Mesendoderm (in vitro differentiated cells): ENCODE results near the gene SCIN.

Experiments used
- DNase-seq: peaks from one replicate; pipeline ENCODE4 v3.0.0; 2013
- H2AK5ac ChIP-seq: 2 replicates; pipeline ENCODE4 v1.6.1; 2013; ENCODE audit warnings: low read length, inconsistent platforms
- H2BK120ac ChIP-seq: 2 replicates; pipeline ENCODE4 v1.6.1; 2013; ENCODE audit warnings: low read depth, mild to moderate bottlenecking, low read length, moderate library complexity, mixed read lengths
- H2BK15ac ChIP-seq: replicated peaks from 2 replicates; pipeline ENCODE4 v1.6.1; 2013; ENCODE audit warnings: low read depth, mild to moderate bottlenecking, moderate library complexity
- H2BK5ac ChIP-seq: 2 replicates; pipeline ENCODE4 v1.6.1; 2013; ENCODE audit warnings: low read length, inconsistent platforms
- H3K18ac ChIP-seq: 2 replicates; pipeline ENCODE4 v1.6.1; 2013; ENCODE audit warnings: mild to moderate bottlenecking, low read length, mixed read lengths
- H3K23ac ChIP-seq: one replicate; pipeline ENCODE4 v1.6.1; 2013; ENCODE audit warnings: low read length
- H3K27ac ChIP-seq: 2 replicates; pipeline ENCODE4 v1.5.1; 2013; ENCODE audit warnings: low read depth, mild to moderate bottlenecking, inconsistent platforms, low read length, moderate library complexity
- H3K27me3 ChIP-seq: 2 replicates; pipeline ENCODE4 v1.6.1; 2013; ENCODE audit warnings: low read length, control low read depth, mild to moderate bottlenecking, inconsistent platforms; ENCODE audit not compliant: insufficient read depth, poor library complexity
- H3K36me3 ChIP-seq: 2 replicates; pipeline ENCODE4 v1.6.1; 2013; ENCODE audit warnings: low read length, inconsistent platforms; ENCODE audit not compliant: control insufficient read depth, insufficient read depth
- H3K4ac ChIP-seq: one replicate; pipeline ENCODE4 v1.6.1; 2013; ENCODE audit warnings: low read depth, mild to moderate bottlenecking, low read length, moderate library complexity
- H3K4me1 ChIP-seq: 2 replicates; pipeline ENCODE4 v1.6.1; 2013; ENCODE audit warnings: low read depth, low read length, inconsistent platforms; ENCODE audit not compliant: control insufficient read depth
- H3K4me2 ChIP-seq: 2 replicates; pipeline ENCODE4 v1.6.1; 2013; ENCODE audit warnings: low read length
- H3K4me3 ChIP-seq: 2 replicates; pipeline ENCODE4 v1.5.1; 2013; ENCODE audit warnings: mild to moderate bottlenecking, low read length
- H3K56ac ChIP-seq: one replicate; pipeline ENCODE4 v1.6.1; 2013; ENCODE audit warnings: low read length
- H3K79me1 ChIP-seq: 2 replicates; pipeline ENCODE4 v1.6.1; 2013; ENCODE audit warnings: low read length, inconsistent platforms
- H3K79me2 ChIP-seq: 2 replicates; pipeline ENCODE4 v1.6.1; 2013; ENCODE audit warnings: mild to moderate bottlenecking, low read length; ENCODE audit not compliant: control insufficient read depth, insufficient read depth
- H3K9ac ChIP-seq: 2 replicates; pipeline ENCODE4 v1.6.1; 2013; ENCODE audit warnings: low read length, inconsistent platforms
- H4K5ac ChIP-seq: one replicate; pipeline ENCODE4 v1.6.1; 2013; ENCODE audit warnings: low read length
- H4K8ac ChIP-seq: one replicate; pipeline ENCODE4 v1.6.1; 2013; ENCODE audit warnings: low read depth, mild to moderate bottlenecking, control low read depth, low read length, moderate library complexity
- WGBS: extraction: QIAGEN DNeasy Blood & Tissue Kit; methylation state at CpG from one replicate; pipeline ENCODE4 v1.1.7; 2013; ENCODE audit warnings: low lambda C conversion rate, missing lambda C conversion rate; ENCODE audit not compliant: insufficient coverage; ENCODE audit errors: extremely low coverage; 5-methylcytosine and 5-hydroxymethylcytosine counted together

The SCIN gene

DNA sequence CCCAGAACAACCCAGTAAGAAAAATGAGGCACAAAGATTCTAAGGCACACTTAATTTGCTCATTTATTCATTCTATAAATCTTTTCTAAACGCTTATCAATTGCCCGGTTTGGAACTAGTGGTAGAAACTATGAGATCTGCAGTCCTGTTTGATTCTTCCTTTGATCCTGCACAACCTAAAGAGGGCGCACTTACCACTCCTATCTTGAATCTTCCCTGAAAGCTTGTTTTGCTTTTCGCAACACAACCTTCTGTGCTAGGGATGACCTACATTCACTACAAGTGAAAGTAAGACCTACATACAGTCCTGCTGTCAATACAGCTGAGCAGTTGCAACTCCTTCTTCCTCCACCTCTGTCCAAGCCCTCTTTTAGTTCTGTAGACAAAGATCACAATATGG is 104.3 kb downstream of the SCIN start:
- H4K5ac ChIP-seq: no peak overlapping the region
- no peaks in the 10 kb centered on the region for H3K36me3 ChIP-seq
- no peak overlapping the region for H3K4ac ChIP-seq
- no peak overlapping the region for H2BK120ac ChIP-seq
- no peak overlapping the region for H2BK15ac ChIP-seq
- no peak overlapping the region for H3K9ac ChIP-seq
- H3K4me1 ChIP-seq: no peaks in the 10 kb centered on the region
- H3K18ac ChIP-seq: no peak overlapping the region
- no CpG with 5 or more reads among the region's 4 CpGs for WGBS
- H3K56ac ChIP-seq: no peak overlapping the region
- no peak overlapping the region for H3K27ac ChIP-seq
- no peak overlapping the region for H2AK5ac ChIP-seq
- no peaks in the 10 kb centered on the region for H3K27me3 ChIP-seq
- no peak overlapping the region for H2BK5ac ChIP-seq
- no peaks in the 10 kb centered on the region for H3K79me1 ChIP-seq
- H3K4me2 ChIP-seq: no peak overlapping the region
- no peaks in the 10 kb centered on the region for H3K79me2 ChIP-seq
- no peak overlapping the region for H3K4me3 ChIP-seq
- peak; percentile 65 for DNase-seq
- no peak overlapping the region for H4K8ac ChIP-seq
- H3K23ac ChIP-seq: no peak overlapping the region

DNA sequence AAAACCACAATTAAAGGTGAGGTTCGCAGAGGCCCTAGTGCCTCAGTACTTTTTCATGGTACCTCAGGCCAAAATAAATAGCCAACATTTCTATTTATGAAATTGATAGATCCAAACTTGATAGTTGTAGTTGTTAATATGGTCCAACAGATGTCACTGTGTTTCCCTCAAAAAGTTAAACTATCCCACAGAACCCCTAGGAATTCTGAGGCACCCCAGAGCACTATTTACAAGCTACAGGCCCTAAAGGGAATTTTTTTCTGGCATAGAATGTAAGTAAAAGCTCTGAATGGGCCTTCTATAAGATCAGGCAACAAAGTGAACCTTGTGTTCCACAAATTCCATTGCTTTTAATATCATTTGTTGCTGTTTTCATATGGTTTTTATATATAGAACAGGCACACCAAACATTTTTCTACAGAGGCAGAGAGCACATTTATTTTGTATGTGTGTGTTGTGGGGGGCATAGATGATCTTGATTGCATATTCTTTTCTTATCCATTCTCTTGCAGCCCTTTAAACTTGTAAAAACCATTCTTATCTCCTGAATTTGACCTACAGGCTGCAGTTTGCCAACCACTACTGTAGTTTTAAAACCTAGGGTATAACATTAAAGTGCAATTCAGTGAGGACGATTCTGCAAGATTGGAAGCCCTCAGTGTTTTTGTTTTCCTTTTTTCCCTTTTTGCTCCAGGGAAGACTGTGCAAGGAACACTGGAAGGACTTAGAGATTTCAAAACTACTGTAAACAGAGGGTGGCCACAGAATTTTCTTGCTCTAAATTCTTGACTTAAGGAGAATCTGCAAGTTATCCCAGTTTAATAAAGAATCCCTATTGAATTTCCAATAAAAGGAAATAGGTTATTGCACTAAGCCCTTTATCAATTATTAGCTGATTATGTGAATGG is 113.4 kb downstream of the SCIN start:
- Histone ChIP-seq H3K4me3 (no peak overlapping the region), H4K8ac (no peak overlapping the region), H2BK120ac (no peak overlapping the region), H3K79me1 (no peaks in the 10 kb centered on the region), H3K79me2 (peaks cover 6% of the 10 kb centered on the region), H3K4me2 (no peak overlapping the region), H3K36me3 (no peaks in the 10 kb centered on the region), H3K4ac (no peak overlapping the region), H3K27me3 (no peaks in the 10 kb centered on the region), H3K9ac (no peak overlapping the region), H3K56ac (no peak overlapping the region), H2BK15ac (no peak overlapping the region), H2BK5ac (no peak overlapping the region), H3K4me1 (no peaks in the 10 kb centered on the region), H2AK5ac (no peak overlapping the region), H3K18ac (no peak overlapping the region), H4K5ac (no peak overlapping the region), H3K27ac (no peak overlapping the region), H3K23ac (no peak overlapping the region)
- no CpG with 5 or more reads among the region's 2 CpGs for WGBS
- no peak for DNase-seq

DNA sequence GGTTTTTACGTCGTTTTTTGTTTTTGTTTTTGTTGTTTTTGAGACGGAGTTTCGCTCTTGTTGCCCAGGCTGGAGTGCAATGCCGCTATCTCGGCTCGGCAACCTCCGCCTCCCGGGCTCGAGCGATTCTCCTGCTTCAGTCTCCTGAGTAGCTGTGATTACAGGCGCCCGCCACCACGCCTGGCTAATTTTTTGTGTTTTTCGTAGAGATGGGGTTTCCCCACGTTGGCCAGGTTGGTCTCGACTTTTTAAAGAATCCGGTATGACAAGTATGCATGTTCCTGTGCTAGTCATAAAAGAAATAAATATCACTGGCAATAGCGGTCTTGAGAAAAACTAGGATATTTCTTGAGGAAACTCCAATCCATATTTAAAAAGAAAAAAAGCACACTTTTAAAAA is 114.2 kb downstream of the SCIN start:
- no peak overlapping the region for H3K4me3 ChIP-seq
- no peak for DNase-seq
- no peak overlapping the region for H3K9ac ChIP-seq
- WGBS: no CpG with 5 or more reads among the region's 19 CpGs
- no peak overlapping the region for H4K8ac ChIP-seq
- no peaks in the 10 kb centered on the region for H3K27me3 ChIP-seq
- H4K5ac ChIP-seq: no peak overlapping the region
- H2AK5ac ChIP-seq: no peak overlapping the region
- no peak overlapping the region for H3K4me2 ChIP-seq
- H3K79me2 ChIP-seq: peaks cover 8% of the 10 kb centered on the region
- no peak overlapping the region for H2BK15ac ChIP-seq
- H3K36me3 ChIP-seq: no peaks in the 10 kb centered on the region
- H3K18ac ChIP-seq: no peak overlapping the region
- H2BK120ac ChIP-seq: no peak overlapping the region
- no peak overlapping the region for H3K27ac ChIP-seq
- no peak overlapping the region for H3K56ac ChIP-seq
- no peaks in the 10 kb centered on the region for H3K79me1 ChIP-seq
- H3K4ac ChIP-seq: no peak overlapping the region
- no peaks in the 10 kb centered on the region for H3K4me1 ChIP-seq
- H3K23ac ChIP-seq: no peak overlapping the region
- H2BK5ac ChIP-seq: no peak overlapping the region

DNA sequence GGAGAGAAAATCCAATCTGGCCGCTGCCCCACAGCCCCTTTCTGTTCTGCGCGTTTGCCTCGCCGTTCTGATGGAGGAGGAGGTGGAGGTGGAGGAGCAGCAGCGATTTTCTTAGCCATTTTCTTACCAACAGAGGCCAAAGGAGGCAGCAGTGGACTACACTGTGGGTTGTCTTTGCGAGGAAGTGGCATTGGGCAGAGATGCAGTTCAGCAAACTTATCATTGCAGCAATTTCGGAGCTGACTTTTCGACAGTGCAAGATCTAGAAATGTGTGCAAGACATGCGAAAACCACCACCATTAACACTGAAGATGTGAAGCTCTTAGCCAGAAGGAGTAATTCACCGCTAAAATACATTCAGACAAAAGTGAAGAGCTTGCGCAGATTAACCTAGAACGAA is 115.0 kb downstream of the SCIN start:
- no peak overlapping the region for H3K9ac ChIP-seq
- peak; percentile 90 for DNase-seq
- H4K8ac ChIP-seq: no peak overlapping the region
- H3K4me1 ChIP-seq: no peaks in the 10 kb centered on the region
- H2BK15ac ChIP-seq: no peak overlapping the region
- no peaks in the 10 kb centered on the region for H3K36me3 ChIP-seq
- no peak overlapping the region for H3K18ac ChIP-seq
- H3K79me2 ChIP-seq: peaks cover 10% of the 10 kb centered on the region
- no peak overlapping the region for H3K56ac ChIP-seq
- no peak overlapping the region for H3K27ac ChIP-seq
- H3K23ac ChIP-seq: no peak overlapping the region
- H4K5ac ChIP-seq: no peak overlapping the region
- H2AK5ac ChIP-seq: no peak overlapping the region
- no peak overlapping the region for H2BK5ac ChIP-seq
- H2BK120ac ChIP-seq: no peak overlapping the region
- H3K4me3 ChIP-seq: no peak overlapping the region
- WGBS: no CpG with 5 or more reads among the region's 13 CpGs
- H3K4me2 ChIP-seq: no peak overlapping the region
- H3K79me1 ChIP-seq: no peaks in the 10 kb centered on the region
- H3K27me3 ChIP-seq: no peaks in the 10 kb centered on the region
- peak overlapping the region; percentile 55 for H3K4ac ChIP-seq

DNA sequence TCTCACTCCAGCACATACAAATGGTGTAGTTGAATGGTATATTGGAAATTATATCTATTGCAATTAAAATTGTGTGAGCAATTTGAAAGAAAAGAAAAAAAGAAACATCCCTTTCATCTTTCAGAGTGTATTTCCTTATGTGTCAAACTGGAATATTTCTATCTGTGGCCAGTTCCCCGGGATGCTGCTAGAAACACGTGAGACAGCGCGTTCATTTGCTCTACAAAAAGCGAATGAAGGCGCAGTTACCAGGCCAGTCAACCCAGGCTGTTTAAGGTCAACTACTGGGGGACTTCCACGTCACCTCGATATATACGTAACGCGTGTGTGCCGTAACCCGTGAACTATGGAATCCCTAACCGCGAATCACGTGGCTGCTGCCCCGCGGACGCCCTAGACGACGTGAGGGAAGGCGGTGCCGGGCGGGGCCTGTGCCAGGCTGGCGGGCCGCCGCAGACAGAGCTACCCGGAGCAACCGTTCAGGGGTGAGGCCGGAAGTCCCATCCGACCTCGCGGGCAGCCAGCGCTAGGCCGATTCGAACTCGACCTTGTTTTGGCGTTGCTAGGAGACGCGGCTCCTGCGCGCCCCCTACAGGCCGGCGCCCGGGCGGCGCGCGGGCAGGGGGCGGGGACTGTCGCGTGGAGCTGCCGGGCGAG is 115.8 kb downstream of the SCIN start:
- H3K4me2 ChIP-seq: peak overlapping the region; percentile 46
- peak overlapping the region; percentile 77 for H3K27ac ChIP-seq
- H3K36me3 ChIP-seq: no peaks in the 10 kb centered on the region
- WGBS: no CpG with 5 or more reads among the region's 54 CpGs
- H2AK5ac ChIP-seq: no peak overlapping the region
- peak overlapping the region; percentile 52 for H3K9ac ChIP-seq
- DNase-seq: peak; percentile 97
- H3K23ac ChIP-seq: no peak overlapping the region
- H4K5ac ChIP-seq: no peak overlapping the region
- peaks cover 10% of the 10 kb centered on the region for H3K79me2 ChIP-seq
- no peak overlapping the region for H4K8ac ChIP-seq
- H3K4me1 ChIP-seq: no peaks in the 10 kb centered on the region
- H2BK15ac ChIP-seq: no peak overlapping the region
- H3K18ac ChIP-seq: no peak overlapping the region
- no peak overlapping the region for H3K4ac ChIP-seq
- H3K27me3 ChIP-seq: no peaks in the 10 kb centered on the region
- H2BK120ac ChIP-seq: no peak overlapping the region
- H3K79me1 ChIP-seq: no peaks in the 10 kb centered on the region
- H3K4me3 ChIP-seq: no peak overlapping the region
- H2BK5ac ChIP-seq: no peak overlapping the region
- peak overlapping the region; percentile 68 for H3K56ac ChIP-seq
